DOHH2 (cell line): ENCODE data around the gene METRN.

Source experiments
- H3F3A ChIP-seq: fragments of 200-600 bp; sonication (generic), shearing (Covaris generic); 2 replicates; pipeline ENCODE4 v1.6.0; 2016; ENCODE audit warnings: antibody characterized with exemption, mild to moderate bottlenecking; ENCODE audit not compliant: control insufficient read depth, insufficient read depth
- H3K27ac ChIP-seq: fragments of 200-600 bp; sonication (generic); 2 replicates; pipeline ENCODE4 v1.5.1; 2014; ENCODE audit warnings: low read depth, mild to moderate bottlenecking, low read length, moderate library complexity
- H3K27me3 ChIP-seq: fragments of 200-600 bp; sonication (generic); 2 replicates; pipeline ENCODE4 v1.6.1; 2014; ENCODE audit warnings: mild to moderate bottlenecking, low read length, mixed read lengths; ENCODE audit not compliant: control insufficient read depth
- H3K36me3 ChIP-seq: fragments of 200-600 bp; sonication (generic); 2 replicates; pipeline ENCODE4 v1.6.1; 2014; ENCODE audit warnings: mild to moderate bottlenecking, low read length, moderate library complexity, mixed read lengths; ENCODE audit not compliant: control insufficient read depth
- H3K4me1 ChIP-seq: fragments of 200-600 bp; sonication (generic); 2 replicates; pipeline ENCODE4 v1.6.1; 2014; ENCODE audit warnings: mild to moderate bottlenecking, low read length, mixed read lengths; ENCODE audit not compliant: control insufficient read depth
- H3K4me2 ChIP-seq: fragments of 200-600 bp; sonication (generic); 2 replicates; pipeline ENCODE4 v1.6.0; 2014; ENCODE audit warnings: mild to moderate bottlenecking, low read length, moderate library complexity
- H3K4me3 ChIP-seq: fragments of 200-600 bp; sonication (generic); 2 replicates; pipeline ENCODE4 v1.5.1; 2014; ENCODE audit warnings: mild to moderate bottlenecking, low read length, mixed read lengths
- H3K79me2 ChIP-seq: fragments of 200-600 bp; sonication (generic); 2 replicates; pipeline ENCODE4 v1.6.1; 2014; ENCODE audit warnings: mild to moderate bottlenecking, low read length, mixed read lengths; ENCODE audit not compliant: control insufficient read depth
- H3K9me2 ChIP-seq: fragments of 200-600 bp; sonication (generic); replicated peaks from 2 replicates; pipeline ENCODE4 v1.6.1; 2014; ENCODE audit warnings: mild to moderate bottlenecking, low read length, mixed read lengths; ENCODE audit not compliant: control insufficient read depth
- H3K9me3 ChIP-seq: fragments of 200-600 bp; sonication (generic); 2 replicates; pipeline ENCODE4 v1.6.1; 2014; ENCODE audit warnings: antibody characterized with exemption, low read length, mixed read lengths; ENCODE audit not compliant: control insufficient read depth, insufficient read depth
- H4K20me1 ChIP-seq: fragments of 200-600 bp; sonication (generic); 2 replicates; pipeline ENCODE4 v1.6.0; 2014; ENCODE audit warnings: low read depth, mild to moderate bottlenecking, antibody characterized with exemption, low read length, moderate library complexity; ENCODE audit not compliant: control insufficient read depth, insufficient read depth
- CTCF ChIP-seq: fragments of 200-600 bp; sonication (generic); IDR thresholded peaks from one replicate; pipeline ENCODE4 v1.5.1; 2014; ENCODE audit warnings: antibody characterized with exemption, mild to moderate bottlenecking, low read depth, low read length; ENCODE audit not compliant: poor library complexity, severe bottlenecking
- EZH2phosphoT487 ChIP-seq: fragments of 200-600 bp; sonication (generic); IDR thresholded peaks from 2 replicates; pipeline ENCODE4 v1.6.1; 2017; ENCODE audit warnings: borderline replicate concordance, mild to moderate bottlenecking, antibody characterized with exemption, low read length, moderate library complexity, mixed read lengths

The METRN gene

GRCh38 chr16:766008-766819 is 51.3 kb downstream of the METRN start:
- Histone ChIP-seq H3F3A (no peaks in the 10 kb centered on the region), H3K36me3 (no peaks in the 10 kb centered on the region), H3K9me3 (no peaks in the 10 kb centered on the region), H3K4me3 (no peak overlapping the region), H3K4me1 (no peaks in the 10 kb centered on the region), H4K20me1 (no peaks in the 10 kb centered on the region), H3K4me2 (no peak overlapping the region), H3K79me2 (no peaks in the 10 kb centered on the region), H3K27ac (no peak overlapping the region), H3K9me2 (no peaks in the 10 kb centered on the region), H3K27me3 (no peaks in the 10 kb centered on the region)
- TF ChIP-seq CTCF (no peak), EZH2phosphoT487 (no peak)

GRCh38 chr16:766820-767640 is 52.1 kb downstream of the METRN start:
- no peaks in the 10 kb centered on the region for H3F3A ChIP-seq
- no peaks in the 10 kb centered on the region for H3K79me2 ChIP-seq
- H3K27ac ChIP-seq, result no peak overlapping the region
- TF ChIP-seq CTCF (no peak), EZH2phosphoT487 (no peak)
- H3K4me3 ChIP-seq, result no peak overlapping the region
- H3K4me2 ChIP-seq, result no peak overlapping the region
- no peaks in the 10 kb centered on the region for H3K9me2 ChIP-seq
- no peaks in the 10 kb centered on the region for H4K20me1 ChIP-seq
- H3K36me3 ChIP-seq, result no peaks in the 10 kb centered on the region
- H3K4me1 ChIP-seq, result no peaks in the 10 kb centered on the region
- H3K27me3 ChIP-seq, result no peaks in the 10 kb centered on the region
- no peaks in the 10 kb centered on the region for H3K9me3 ChIP-seq

- H3K36me3 ChIP-seq, result no peaks in the 10 kb centered on the region
- no peaks in the 10 kb centered on the region for H3K9me3 ChIP-seq
- no peak overlapping the region for H3K27ac ChIP-seq
- no peaks in the 10 kb centered on the region for H3K79me2 ChIP-seq
- H4K20me1 ChIP-seq, result no peaks in the 10 kb centered on the region
- H3K4me2 ChIP-seq, result no peak overlapping the region
- H3F3A ChIP-seq, result no peaks in the 10 kb centered on the region
- no peaks in the 10 kb centered on the region for H3K27me3 ChIP-seq
- TF ChIP-seq EZH2phosphoT487 (no peak), CTCF (no peak)
- no peak overlapping the region for H3K4me3 ChIP-seq
- H3K4me1 ChIP-seq, result no peaks in the 10 kb centered on the region
- no peaks in the 10 kb centered on the region for H3K9me2 ChIP-seq
These were observed 52.9 kb downstream of the METRN start for GRCh38 chr16:767743-768235.
